ENCODE measurements around the gene TMEM204. TPM values are rescaled to one million over a fixed set of nuclear protein-coding genes. Genes with fewer than 3 reads are reported as not detected.
"Not testable (repeated sequence)": the region's sequence is repeated elsewhere in the genome, so short reads cannot be mapped to it uniquely, and the experiment has no call there.

Gene TMEM204
- total RNA-seq, 4 donors from 2014 or later, result 9.4 to 22.5 (median 13.3) TPM

GRCh38 chr16:1590930-1591705, 57.7 kb downstream of the TMEM204 start:
- intact Hi-C loops (cut with DNase I; ENCODE audit: low total_unique reads), result no loop called here
- TF ChIP-seq CTCF (IDR thresholded peaks at IDR 0.05) (no peak), EP300 (IDR thresholded peaks at IDR 0.05; ENCODE audit: low read depth) (no peak), POLR2AphosphoS5 (IDR thresholded peaks at IDR 0.05) (no peak)
- 90 to 94% methylated on average over 10 to 23 of the region's 23 CpGs for WGBS, 2 donors (ENCODE audit: low coverage in 1 of 2)
- Histone ChIP-seq H3K27me3 (no peaks in the 10 kb centered on the region), H3K27ac (no peak overlapping the region), H3K4me3 (no peak overlapping the region), H3K4me1 (no peaks in the 10 kb centered on the region), H3K36me3 (no peaks in the 10 kb centered on the region), H3K9me3 (no peaks in the 10 kb centered on the region)
- DNase-seq, result no peak
- in situ Hi-C loops (cut with MboI; ENCODE audit: low pct_ligation_motif_present in 1 of 4, low pct_unique_long_range_greater_than_20kb in 1 of 4, low sequenced_read_pairs in 3 of 4), result no loop called here

GRCh38 chr16:1592446-1592845, 59.0 kb downstream of the TMEM204 start:
- Histone ChIP-seq H3K4me3 (no peak overlapping the region), H3K9me3 (no peaks in the 10 kb centered on the region), H3K36me3 (no peaks in the 10 kb centered on the region), H3K27me3 (no peaks in the 10 kb centered on the region), H3K27ac (no peak overlapping the region), H3K4me1 (no peaks in the 10 kb centered on the region)
- TF ChIP-seq POLR2A (IDR thresholded peaks at IDR 0.05), result no peak
- no peak for TF ChIP-seq CTCF (IDR thresholded peaks at IDR 0.05)
- TF ChIP-seq EP300 (IDR thresholded peaks at IDR 0.05; ENCODE audit: low read depth), result no peak
- no peak for TF ChIP-seq POLR2AphosphoS5 (IDR thresholded peaks at IDR 0.05)
- intact Hi-C loops (cut with DNase I; ENCODE audit: low total_unique reads), result no loop called here
- WGBS, 2 donors (ENCODE audit: low coverage in 1 of 2), result 83 to 85% methylated on average over 8 to 13 of the region's 16 CpGs
- in situ Hi-C loops (cut with MboI; ENCODE audit: low pct_ligation_motif_present in 1 of 4, low pct_unique_long_range_greater_than_20kb in 1 of 4, low sequenced_read_pairs in 3 of 4), result no loop called here
- DNase-seq, result no peak

- H3K27me3 ChIP-seq; H3K27ac ChIP-seq; intact Hi-C loops (cut with DNase I; ENCODE audit: low total_unique reads); H3K4me1 ChIP-seq; DNase-seq; H3K4me3 ChIP-seq; H3K36me3 ChIP-seq; H3K9me3 ChIP-seq; in situ Hi-C loops (cut with MboI; ENCODE audit: low pct_ligation_motif_present in 1 of 4, low pct_unique_long_range_greater_than_20kb in 1 of 4, low sequenced_read_pairs in 3 of 4): not testable (repeated sequence)
- WGBS, 2 donors (ENCODE audit: low coverage in 1 of 2), result 78 to 81% methylated on average over 4 to 5 of the region's 5 CpGs
Observed at GRCh38 chr16:1595511-1595910, 62.0 kb downstream of the TMEM204 start.

GRCh38 chr16:1596516-1596915, 63.0 kb downstream of the TMEM204 start:
- intact Hi-C loops (cut with DNase I; ENCODE audit: low total_unique reads) (no loop called here), in situ Hi-C loops (cut with MboI; ENCODE audit: low pct_ligation_motif_present in 1 of 4, low pct_unique_long_range_greater_than_20kb in 1 of 4, low sequenced_read_pairs in 3 of 4) (no loop called here)
- Histone ChIP-seq H3K9me3 (no peaks in the 10 kb centered on the region), H3K27me3 (no peaks in the 10 kb centered on the region), H3K4me3 (no peak overlapping the region), H3K4me1 (no peaks in the 10 kb centered on the region), H3K36me3 (no peaks in the 10 kb centered on the region), H3K27ac (no peak overlapping the region)
- 75 to 88% methylated on average over 4 to 12 of the region's 12 CpGs for WGBS, 2 donors (ENCODE audit: low coverage in 1 of 2)
- no peak for DNase-seq
- TF ChIP-seq POLR2A (IDR thresholded peaks at IDR 0.05), result no peak
- TF ChIP-seq EP300 (IDR thresholded peaks at IDR 0.05; ENCODE audit: low read depth), result no peak
- no peak for TF ChIP-seq POLR2AphosphoS5 (IDR thresholded peaks at IDR 0.05)
- no peak for TF ChIP-seq CTCF (IDR thresholded peaks at IDR 0.05)

GRCh38 chr16:1597154-1597553, 63.7 kb downstream of the TMEM204 start:
- no peaks in the 10 kb centered on the region for H3K4me1 ChIP-seq
- in situ Hi-C loops (cut with MboI; ENCODE audit: low pct_ligation_motif_present in 1 of 4, low pct_unique_long_range_greater_than_20kb in 1 of 4, low sequenced_read_pairs in 3 of 4) (no loop called here), intact Hi-C loops (cut with DNase I; ENCODE audit: low total_unique reads) (no loop called here)
- 87 to 100% methylated on average over 4 to 12 of the region's 13 CpGs for WGBS, 2 donors (ENCODE audit: low coverage in 1 of 2)
- no peak overlapping the region for H3K4me3 ChIP-seq
- DNase-seq, result no peak
- H3K9me3 ChIP-seq, result no peaks in the 10 kb centered on the region
- TF ChIP-seq POLR2AphosphoS5 (IDR thresholded peaks at IDR 0.05) (no peak), POLR2A (IDR thresholded peaks at IDR 0.05) (no peak), CTCF (IDR thresholded peaks at IDR 0.05) (no peak), EP300 (IDR thresholded peaks at IDR 0.05; ENCODE audit: low read depth) (no peak)
- no peaks in the 10 kb centered on the region for H3K27me3 ChIP-seq
- H3K27ac ChIP-seq, result no peak overlapping the region
- no peaks in the 10 kb centered on the region for H3K36me3 ChIP-seq

Measured in transverse colon (tissue), 4 donors.